ENCODE measurements around the gene ARHGAP9.

DNA sequence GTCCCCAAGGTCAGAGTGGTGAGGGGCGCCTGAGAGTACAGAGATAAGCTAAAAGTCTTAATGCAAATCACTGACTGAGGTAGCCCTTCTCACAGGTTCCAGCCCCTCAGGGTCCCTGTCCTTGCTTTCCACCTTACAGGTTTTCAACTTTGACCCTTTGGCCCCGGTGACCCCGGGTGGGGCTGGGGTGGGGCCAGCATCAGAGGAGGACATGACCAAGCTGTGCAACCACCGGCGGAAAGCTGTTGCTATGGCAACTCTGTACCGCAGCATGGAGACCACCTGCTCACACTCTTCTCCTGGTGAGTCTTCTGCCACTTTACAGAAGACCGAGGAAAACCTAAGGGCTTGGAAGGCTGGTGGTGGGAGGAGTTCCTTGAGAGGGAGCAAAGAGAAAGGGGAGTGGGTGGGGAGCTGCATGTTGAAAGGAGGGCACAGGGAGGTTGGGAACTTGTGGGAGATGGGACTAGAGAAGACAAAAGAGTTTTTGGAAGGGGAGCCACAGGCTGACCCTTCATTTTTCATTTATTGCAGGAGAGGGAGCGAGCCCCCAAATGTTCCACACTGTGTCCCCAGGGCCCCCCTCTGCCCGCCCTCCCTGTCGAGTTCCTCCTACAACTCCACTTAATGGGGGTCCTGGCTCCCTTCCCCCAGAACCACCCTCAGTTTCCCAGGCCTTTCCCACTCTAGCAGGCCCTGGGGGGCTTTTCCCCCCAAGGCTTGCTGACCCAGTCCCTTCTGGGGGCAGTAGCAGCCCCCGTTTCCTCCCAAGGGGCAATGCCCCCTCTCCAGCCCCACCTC lies 45.3 kb upstream of the ARHGAP9 start:
- TF ChIP-seq, protein P1, sequence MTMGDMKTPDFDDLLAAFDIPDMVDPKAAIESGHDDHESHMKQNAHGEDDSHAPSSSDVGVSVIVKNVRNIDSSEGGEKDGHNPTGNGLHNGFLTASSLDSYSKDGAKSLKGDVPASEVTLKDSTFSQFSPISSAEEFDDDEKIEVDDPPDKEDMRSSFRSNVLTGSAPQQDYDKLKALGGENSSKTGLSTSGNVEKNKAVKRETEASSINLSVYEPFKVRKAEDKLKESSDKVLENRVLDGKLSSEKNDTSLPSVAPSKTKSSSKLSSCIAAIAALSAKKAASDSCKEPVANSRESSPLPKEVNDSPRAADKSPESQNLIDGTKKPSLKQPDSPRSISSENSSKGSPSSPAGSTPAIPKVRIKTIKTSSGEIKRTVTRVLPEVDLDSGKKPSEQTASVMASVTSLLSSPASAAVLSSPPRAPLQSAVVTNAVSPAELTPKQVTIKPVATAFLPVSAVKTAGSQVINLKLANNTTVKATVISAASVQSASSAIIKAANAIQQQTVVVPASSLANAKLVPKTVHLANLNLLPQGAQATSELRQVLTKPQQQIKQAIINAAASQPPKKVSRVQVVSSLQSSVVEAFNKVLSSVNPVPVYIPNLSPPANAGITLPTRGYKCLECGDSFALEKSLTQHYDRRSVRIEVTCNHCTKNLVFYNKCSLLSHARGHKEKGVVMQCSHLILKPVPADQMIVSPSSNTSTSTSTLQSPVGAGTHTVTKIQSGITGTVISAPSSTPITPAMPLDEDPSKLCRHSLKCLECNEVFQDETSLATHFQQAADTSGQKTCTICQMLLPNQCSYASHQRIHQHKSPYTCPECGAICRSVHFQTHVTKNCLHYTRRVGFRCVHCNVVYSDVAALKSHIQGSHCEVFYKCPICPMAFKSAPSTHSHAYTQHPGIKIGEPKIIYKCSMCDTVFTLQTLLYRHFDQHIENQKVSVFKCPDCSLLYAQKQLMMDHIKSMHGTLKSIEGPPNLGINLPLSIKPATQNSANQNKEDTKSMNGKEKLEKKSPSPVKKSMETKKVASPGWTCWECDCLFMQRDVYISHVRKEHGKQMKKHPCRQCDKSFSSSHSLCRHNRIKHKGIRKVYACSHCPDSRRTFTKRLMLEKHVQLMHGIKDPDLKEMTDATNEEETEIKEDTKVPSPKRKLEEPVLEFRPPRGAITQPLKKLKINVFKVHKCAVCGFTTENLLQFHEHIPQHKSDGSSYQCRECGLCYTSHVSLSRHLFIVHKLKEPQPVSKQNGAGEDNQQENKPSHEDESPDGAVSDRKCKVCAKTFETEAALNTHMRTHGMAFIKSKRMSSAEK (CRISPR knock-in tag; IDR thresholded peaks at IDR 0.05; ENCODE audit: borderline replicate concordance) = no peak
- TF ChIP-seq OVOL2 (CRISPR knock-in tag; IDR thresholded peaks at IDR 0.05; ENCODE audit: borderline replicate concordance) = no peak
- TF ChIP-seq, protein P2, sequence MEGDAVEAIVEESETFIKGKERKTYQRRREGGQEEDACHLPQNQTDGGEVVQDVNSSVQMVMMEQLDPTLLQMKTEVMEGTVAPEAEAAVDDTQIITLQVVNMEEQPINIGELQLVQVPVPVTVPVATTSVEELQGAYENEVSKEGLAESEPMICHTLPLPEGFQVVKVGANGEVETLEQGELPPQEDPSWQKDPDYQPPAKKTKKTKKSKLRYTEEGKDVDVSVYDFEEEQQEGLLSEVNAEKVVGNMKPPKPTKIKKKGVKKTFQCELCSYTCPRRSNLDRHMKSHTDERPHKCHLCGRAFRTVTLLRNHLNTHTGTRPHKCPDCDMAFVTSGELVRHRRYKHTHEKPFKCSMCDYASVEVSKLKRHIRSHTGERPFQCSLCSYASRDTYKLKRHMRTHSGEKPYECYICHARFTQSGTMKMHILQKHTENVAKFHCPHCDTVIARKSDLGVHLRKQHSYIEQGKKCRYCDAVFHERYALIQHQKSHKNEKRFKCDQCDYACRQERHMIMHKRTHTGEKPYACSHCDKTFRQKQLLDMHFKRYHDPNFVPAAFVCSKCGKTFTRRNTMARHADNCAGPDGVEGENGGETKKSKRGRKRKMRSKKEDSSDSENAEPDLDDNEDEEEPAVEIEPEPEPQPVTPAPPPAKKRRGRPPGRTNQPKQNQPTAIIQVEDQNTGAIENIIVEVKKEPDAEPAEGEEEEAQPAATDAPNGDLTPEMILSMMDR (IDR thresholded peaks at IDR 0.05) = no peak
- TF ChIP-seq ZNF121 (CRISPR knock-in tag; IDR thresholded peaks at IDR 0.05) = no peak
